Spleen (tissue), 7 donors: Measurements from ENCODE around the gene SLC44A1.

ENCODE experiments used
- POLR2A ChIP-seq, 3 donors: fragments of 450-650 bp; IDR thresholded peaks; one replicate each; pipeline ENCODE4 v1.5.1; 2017; ENCODE audit warnings: antibody characterized with exemption in 3 of 3, mild to moderate bottlenecking in 1 of 3
- POLR2AphosphoS5 ChIP-seq, 3 donors: sonication (generic); formaldehyde crosslinking; IDR thresholded peaks; one replicate each; pipeline ENCODE4 v1.5.1; 2017; ENCODE audit warnings: antibody characterized with exemption in 3 of 3
- TF ChIP-seq, protein P1 (sequence below), 11 experiments: fragments of 200-600 bp in 7 of 11; fragments of 450-650 bp in 4 of 11; sonication (generic) in 4 of 11; IDR thresholded peaks in 8 of 11; conservative IDR thresholded peaks in 3 of 11; 1 replicate in 7 of 11; 2 replicates in 4 of 11; pipeline versions ENCODE4 v1.4.0 to v1.8.0; 2016 to 2021; ENCODE audit warnings: antibody characterized with exemption in 11 of 11, inconsistent platforms in 4 of 11, mild to moderate bottlenecking in 1 of 11
- donor health status: DM: no; HTN: no; CAD: no; lungs with moderate emphysema.
- donor health status: DM: no; HTN: no; CAD: no.
- donor health status: DM: no; HTN: no; CAD: no.

DNA sequence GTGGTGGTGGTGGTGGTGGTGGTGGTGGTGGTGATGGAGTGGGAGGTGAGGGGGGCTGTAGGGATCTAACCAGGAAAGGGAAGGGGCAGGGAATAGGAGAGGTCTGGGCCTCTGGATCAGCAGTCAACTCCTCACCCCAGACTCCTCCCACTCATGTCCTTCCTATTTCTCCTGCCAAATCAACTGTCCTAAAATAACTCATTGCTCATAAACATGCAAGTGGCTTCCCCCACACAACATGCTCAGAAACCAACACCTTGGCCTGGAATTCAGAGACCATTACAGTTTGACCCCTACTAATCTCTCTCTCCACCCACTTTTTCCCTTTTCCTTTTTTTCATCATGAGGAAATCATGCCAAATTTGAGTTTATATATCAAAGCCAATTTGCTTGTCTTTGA, 195.0 kb downstream of the SLC44A1 start:
- TF ChIP-seq, protein P1, sequence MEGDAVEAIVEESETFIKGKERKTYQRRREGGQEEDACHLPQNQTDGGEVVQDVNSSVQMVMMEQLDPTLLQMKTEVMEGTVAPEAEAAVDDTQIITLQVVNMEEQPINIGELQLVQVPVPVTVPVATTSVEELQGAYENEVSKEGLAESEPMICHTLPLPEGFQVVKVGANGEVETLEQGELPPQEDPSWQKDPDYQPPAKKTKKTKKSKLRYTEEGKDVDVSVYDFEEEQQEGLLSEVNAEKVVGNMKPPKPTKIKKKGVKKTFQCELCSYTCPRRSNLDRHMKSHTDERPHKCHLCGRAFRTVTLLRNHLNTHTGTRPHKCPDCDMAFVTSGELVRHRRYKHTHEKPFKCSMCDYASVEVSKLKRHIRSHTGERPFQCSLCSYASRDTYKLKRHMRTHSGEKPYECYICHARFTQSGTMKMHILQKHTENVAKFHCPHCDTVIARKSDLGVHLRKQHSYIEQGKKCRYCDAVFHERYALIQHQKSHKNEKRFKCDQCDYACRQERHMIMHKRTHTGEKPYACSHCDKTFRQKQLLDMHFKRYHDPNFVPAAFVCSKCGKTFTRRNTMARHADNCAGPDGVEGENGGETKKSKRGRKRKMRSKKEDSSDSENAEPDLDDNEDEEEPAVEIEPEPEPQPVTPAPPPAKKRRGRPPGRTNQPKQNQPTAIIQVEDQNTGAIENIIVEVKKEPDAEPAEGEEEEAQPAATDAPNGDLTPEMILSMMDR (IDR thresholded peaks at IDR 0.05 in 8 of 11, conservative IDR thresholded peaks at IDR 0.05 in 3 of 11), result no peak
- TF ChIP-seq POLR2AphosphoS5 (IDR thresholded peaks at IDR 0.05) (no peak), POLR2A (IDR thresholded peaks at IDR 0.05) (no peak)
